Kidney (tissue), 14 donors: Measurements from ENCODE around the gene APLNR. TPM values are rescaled to one million over a fixed set of nuclear protein-coding genes. Genes with fewer than 3 reads are reported as not detected.
A peak's percentile ranks its signal among the peaks of the same experiment; 100 is the strongest.

ENCODE experiments used
- DNase-seq, 5 donors: peaks; one replicate each; pipeline ENCODE4 v3.0.0-alpha.2; 2013 to 2020
- FAIRE-seq: peaks from 2 replicates; lab custom pipeline; 2012; peaks lifted over from hg19 to GRCh38; lab: Jason Lieb, UNC
- H3K27ac ChIP-seq, 2 donors: one replicate each; pipeline ENCODE4 v1.7.0; 2013; ENCODE audit warnings: low read depth in 2 of 2, low read length in 2 of 2, inconsistent platforms in 1 of 2
- H3K27me3 ChIP-seq: one replicate; pipeline ENCODE4 v1.7.1; 2013; ENCODE audit warnings: low read length, inconsistent platforms; ENCODE audit not compliant: control insufficient read depth, insufficient read depth
- H3K36me3 ChIP-seq, 3 donors: one replicate each; pipeline versions ENCODE4 v1.7.0 to v1.7.1; 2013; ENCODE audit warnings: low read length in 3 of 3, control low read depth in 1 of 3, inconsistent platforms in 1 of 3; ENCODE audit not compliant: insufficient read depth in 3 of 3, control insufficient read depth in 2 of 3
- H3K4me1 ChIP-seq, 3 donors: one replicate each; pipeline versions ENCODE4 v1.7.0 to v1.7.1; 2013; ENCODE audit warnings: low read length in 3 of 3, inconsistent platforms in 1 of 3, low read depth in 1 of 3; ENCODE audit not compliant: control insufficient read depth in 2 of 3, insufficient read depth in 2 of 3
- H3K4me3 ChIP-seq, 3 donors: one replicate each; pipeline versions ENCODE4 v1.7.0 to v1.8.1; 2013; ENCODE audit warnings: low read length in 3 of 3, control low read depth in 1 of 3, inconsistent platforms in 1 of 3
- H3K9ac ChIP-seq, 3 donors: one replicate each; pipeline versions ENCODE4 v1.7.0 to v1.7.1; 2013; ENCODE audit warnings: low read length in 3 of 3, control low read depth in 1 of 3, inconsistent platforms in 1 of 3
- H3K9me3 ChIP-seq, 3 donors: one replicate each; pipeline versions ENCODE4 v1.7.0 to v1.7.1; 2013; ENCODE audit warnings: low read length in 3 of 3, control low read depth in 1 of 3, inconsistent platforms in 1 of 3; ENCODE audit not compliant: control insufficient read depth in 2 of 3, insufficient read depth in 1 of 3
- CTCF ChIP-seq: IDR thresholded peaks from 3 replicates; pipeline ENCODE4 v1.5.1; 2012; ENCODE audit warnings: mild to moderate bottlenecking, moderate library complexity, borderline replicate concordance; ENCODE audit not compliant: insufficient read depth; ENCODE audit errors: extremely low read depth
- intact Hi-C: fragments of 100-400 bp; cut with DNase I; formaldehyde crosslinking; loops from one replicate; pipeline ENCODE4 v1.11.1; 2022
- polyA plus RNA-seq: library from polyadenylated mRNA; stranded (reverse); fragments of 350-450 nt; fragmentation: Illumina TruSeq; extraction: RNeasy Lipid Tissue Mini Kit (QIAGEN cat#74804); gene quantifications from one replicate; pipeline ENCODE4 v1.2.3, GENCODE V29; 2014; ENCODE audit warnings: low read depth, low replicate concordance; ENCODE audit not compliant: insufficient read depth
- total RNA-seq: library from RNA; stranded (reverse); fragmentation: NEBNext Ultra II Directional; extraction: Animal tissue kit (Norgen Biotek cat#: 25700); gene quantifications from one replicate; pipeline ENCODE4 v1.2.1, GENCODE V29; 2021
- donor health status: control.
- donor health status: control.
- donor health status: control.
- donor health status: control.
- donor health status: control.
- donor health status: DM: yes; HTN: yes; CAD: no.
- donor health status: Normal renal cell carcinoma (clear cell type).

The APLNR gene
- total and polyA plus RNA-seq, 2 donors from 2014 or later = 5.3 to 16.6 TPM

GRCh38 chr11:57276971-57277675 is 40.1 kb upstream of the APLNR start:
- no peak for FAIRE-seq

GRCh38 chr11:57276169-57276970 is 39.3 kb upstream of the APLNR start:
- Histone ChIP-seq H3K9me3 (peaks cover 0 to 2% (median 0%) of the 10 kb centered on the region in 3 donors), H3K4me1 (peaks cover 2 to 8% (median 7%) of the 10 kb centered on the region in 3 donors), H3K36me3 (no peaks in the 10 kb centered on the region), H3K9ac (no peak overlapping the region), H3K4me3 (no peak overlapping the region), H3K27ac (no peak overlapping the region), H3K27me3 (no peaks in the 10 kb centered on the region)
- intact Hi-C loops = no loop called here
- DNase-seq (no peak), FAIRE-seq (no peak)
- no peak for TF ChIP-seq CTCF

More at GRCh38 chr11:57276971-57277675, 40.1 kb upstream of the APLNR start:
- no peak for DNase-seq
- H3K9me3 ChIP-seq = peaks cover 0 to 2% (median 0%) of the 10 kb centered on the region in 3 donors
- peaks cover 2 to 8% (median 7%) of the 10 kb centered on the region in 3 donors for H3K4me1 ChIP-seq
- no peak for TF ChIP-seq CTCF
- intact Hi-C loops = no loop called here
- H3K9ac ChIP-seq = peak overlapping the region in 1 of 3 donors; percentile 10
- peak overlapping the region in 1 of 3 donors; percentile 23 for H3K4me3 ChIP-seq
- H3K27me3 ChIP-seq = no peaks in the 10 kb centered on the region
- no peaks in the 10 kb centered on the region for H3K36me3 ChIP-seq
- peak overlapping the region in 1 of 2 donors; percentile 15 for H3K27ac ChIP-seq

GRCh38 chr11:57275582-57275981 is 38.5 kb upstream of the APLNR start:
- no peak for FAIRE-seq
- no peak for TF ChIP-seq CTCF
- H3K9me3 ChIP-seq = peaks cover 0 to 2% (median 0%) of the 10 kb centered on the region in 3 donors
- H3K27ac ChIP-seq = peak overlapping the region in 1 of 2 donors; percentile 17
- peaks cover 2 to 8% (median 7%) of the 10 kb centered on the region in 3 donors for H3K4me1 ChIP-seq
- DNase-seq = peak in 1 of 5 donors; percentile 21
- no peaks in the 10 kb centered on the region for H3K27me3 ChIP-seq
- H3K4me3 ChIP-seq = no peak overlapping the region
- no peaks in the 10 kb centered on the region for H3K36me3 ChIP-seq
- intact Hi-C loops = no loop called here
- no peak overlapping the region for H3K9ac ChIP-seq
